ENCODE data around the gene PTPN6. TPM values are rescaled to one million over a fixed set of nuclear protein-coding genes. Genes with fewer than 3 reads are reported as not detected.

Gene PTPN6
- total and polyA plus RNA-seq, 2 donors from 2014 or later = 38.0 to 70.8 TPM

DNA sequence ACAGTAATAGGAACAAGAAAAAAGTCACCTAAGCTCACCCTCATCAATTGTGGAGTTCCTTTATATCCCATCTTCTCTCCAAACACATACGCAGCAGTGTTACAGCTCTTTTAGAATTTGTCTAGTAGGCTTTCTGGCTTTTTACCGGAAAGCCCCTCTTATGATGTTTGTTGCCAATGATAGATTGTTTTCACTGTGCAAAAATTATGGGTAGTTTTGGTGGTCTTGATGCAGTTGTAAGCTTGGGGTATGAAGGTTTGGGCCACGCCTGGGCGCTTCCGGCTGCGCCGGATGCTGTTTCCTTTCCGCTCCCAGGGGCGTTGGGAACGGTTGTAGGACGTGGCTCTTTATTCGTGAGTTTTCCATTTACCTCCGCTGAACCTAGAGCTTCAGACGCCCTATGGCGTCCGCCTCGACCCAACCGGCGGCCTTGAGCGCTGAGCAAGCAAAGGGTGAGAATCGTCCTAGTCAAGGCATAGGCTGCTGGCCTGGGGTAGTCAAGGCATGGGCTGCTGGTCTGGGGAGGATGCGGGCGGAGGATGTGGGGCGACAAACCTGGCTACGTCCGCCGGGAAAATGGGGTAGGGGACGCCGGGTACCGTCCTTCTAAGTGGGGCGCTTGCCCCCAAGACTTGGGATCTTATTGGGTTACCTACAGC lies 7.3 kb upstream of the PTPN6 start, which contains the start of the genes C12orf57 and RNU7-1:
Gene C12orf57 (plus strand): TSS at position 301 of the 659 bp plus-strand sequence. CDS start 100 bp downstream, at position 401.
Gene RNU7-1 (plus strand): TSS at position 95 of the 659 bp plus-strand sequence.
- TF ChIP-seq CTCF (IDR thresholded peaks at IDR 0.05; ENCODE audit: borderline replicate concordance, extremely low read depth, insufficient read depth) = no peak
- H3K36me3 ChIP-seq (ENCODE audit: control insufficient read depth in 2 of 3, insufficient read depth in 3 of 3, low read length in 3 of 3) = peaks cover 0 to 4% (median 3%) of the 10 kb centered on the region in 3 donors
- FAIRE-seq (no peak), DNase-seq (peak; percentile 88 to 97 (median 94))
- H3K4me3 ChIP-seq (ENCODE audit: low read length in 3 of 3) = peak within 1 kb of the TSS; percentile 84 to 89 (median 89)
- H3K9ac ChIP-seq (ENCODE audit: low read length in 3 of 3) = peak within 1 kb of the TSS; percentile 85 to 95 (median 93)
- intact Hi-C loops (cut with DNase I) = loop anchor here (10.0 kb wide), 1 partner anchor 151 kb away; the partner anchor contains the start of gene C1R
- peak within 1 kb of the TSS; percentile 96 to 97 for H3K27ac ChIP-seq (ENCODE audit: low read depth in 2 of 2, low read length in 2 of 2)
- no peaks in the 10 kb centered on the region for H3K27me3 ChIP-seq (ENCODE audit: control insufficient read depth, insufficient read depth, low read length)
- no peaks in the 10 kb centered on the region for H3K9me3 ChIP-seq (ENCODE audit: control insufficient read depth in 2 of 3, insufficient read depth in 1 of 3, low read length in 3 of 3)
- peaks cover 0 to 27% (median 21%) of the 10 kb centered on the region in 3 donors for H3K4me1 ChIP-seq (ENCODE audit: control insufficient read depth in 2 of 3, insufficient read depth in 2 of 3, low read depth in 1 of 3, low read length in 3 of 3)

DNA sequence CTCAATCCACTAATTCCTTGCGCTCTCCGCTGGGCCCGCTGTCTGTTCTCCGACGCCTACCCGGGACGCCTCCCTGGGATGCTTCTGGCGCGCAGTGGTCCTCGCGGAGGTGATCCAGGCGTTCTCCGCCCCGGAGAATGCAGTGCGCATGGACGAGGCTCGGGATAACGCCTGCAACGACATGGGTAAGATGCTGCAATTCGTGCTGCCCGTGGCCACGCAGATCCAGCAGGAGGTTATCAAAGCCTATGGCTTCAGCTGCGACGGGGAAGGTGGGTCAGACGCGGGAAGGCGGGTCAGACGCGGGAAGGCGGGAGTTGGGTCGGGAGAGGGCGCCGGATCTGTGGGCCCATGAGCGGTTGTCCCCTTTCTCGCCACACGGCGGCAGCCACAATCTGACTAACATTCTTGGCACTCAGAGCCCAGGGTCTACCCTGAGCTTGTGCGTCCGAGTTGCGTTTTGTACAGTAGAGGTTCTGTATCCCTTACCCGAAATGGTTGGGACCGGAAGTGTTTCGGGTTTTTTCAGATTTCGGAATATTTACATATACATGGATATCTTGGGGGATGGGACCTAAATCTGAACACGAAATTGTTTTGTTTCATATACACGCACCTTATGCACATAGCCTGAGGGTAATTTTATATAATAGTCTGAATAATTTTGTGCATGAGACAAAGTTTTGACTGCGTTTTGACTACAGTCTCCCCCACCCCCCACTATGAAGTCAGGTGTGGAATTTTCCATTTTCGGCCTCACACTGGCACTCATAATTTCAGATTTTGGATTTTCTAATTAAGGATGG lies 6.6 kb upstream of the PTPN6 start:
- H3K4me3 ChIP-seq (ENCODE audit: low read length in 3 of 3) = peak overlapping the region; percentile 84 to 89 (median 89)
- H3K27me3 ChIP-seq (ENCODE audit: control insufficient read depth, insufficient read depth, low read length) = no peaks in the 10 kb centered on the region
- DNase-seq = peak; percentile 95 to 98 (median 96)
- peaks cover 0 to 25% (median 23%) of the 10 kb centered on the region in 3 donors for H3K4me1 ChIP-seq (ENCODE audit: control insufficient read depth in 2 of 3, insufficient read depth in 2 of 3, low read depth in 1 of 3, low read length in 3 of 3)
- H3K9ac ChIP-seq (ENCODE audit: low read length in 3 of 3) = peak overlapping the region; percentile 85 to 95 (median 93)
- no peaks in the 10 kb centered on the region for H3K9me3 ChIP-seq (ENCODE audit: control insufficient read depth in 2 of 3, insufficient read depth in 1 of 3, low read length in 3 of 3)
- no peak for FAIRE-seq
- intact Hi-C loops (cut with DNase I) = loop anchor here (10.0 kb wide), 1 partner anchor 150 kb away; the partner anchor contains the start of gene C1R
- peaks cover 0 to 4% (median 3%) of the 10 kb centered on the region in 3 donors for H3K36me3 ChIP-seq (ENCODE audit: control insufficient read depth in 2 of 3, insufficient read depth in 3 of 3, low read length in 3 of 3)
- peak; percentile 96 for TF ChIP-seq CTCF (IDR thresholded peaks at IDR 0.05; ENCODE audit: borderline replicate concordance, extremely low read depth, insufficient read depth)
- H3K27ac ChIP-seq (ENCODE audit: low read depth in 2 of 2, low read length in 2 of 2) = peak overlapping the region; percentile 96 to 97

DNA sequence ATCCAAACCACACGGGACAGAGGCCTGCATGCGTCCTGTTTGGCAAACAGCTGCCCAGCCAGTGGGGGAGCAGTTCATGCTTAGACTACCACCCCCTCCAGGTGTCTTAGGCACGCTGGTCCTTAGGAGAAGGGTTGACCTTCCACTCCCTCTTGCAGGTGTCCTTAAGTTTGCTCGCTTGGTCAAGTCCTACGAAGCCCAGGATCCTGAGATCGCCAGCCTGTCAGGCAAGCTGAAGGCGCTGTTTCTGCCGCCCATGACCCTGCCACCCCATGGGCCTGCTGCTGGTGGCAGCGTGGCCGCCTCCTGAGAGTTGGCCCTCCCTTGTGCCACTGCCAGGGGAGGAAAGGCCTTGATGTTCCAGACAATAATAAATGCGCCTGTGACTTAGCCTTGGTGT lies 5.5 kb upstream of the PTPN6 start:
- peaks cover 0 to 25% (median 23%) of the 10 kb centered on the region in 3 donors for H3K4me1 ChIP-seq (ENCODE audit: control insufficient read depth in 2 of 3, insufficient read depth in 2 of 3, low read depth in 1 of 3, low read length in 3 of 3)
- H3K4me3 ChIP-seq (ENCODE audit: low read length in 3 of 3) = peak overlapping the region in 2 of 3 donors; percentile 30 to 89
- H3K9ac ChIP-seq (ENCODE audit: low read length in 3 of 3) = peak overlapping the region in 2 of 3 donors; percentile 4 to 93
- H3K27me3 ChIP-seq (ENCODE audit: control insufficient read depth, insufficient read depth, low read length) = no peaks in the 10 kb centered on the region
- FAIRE-seq (no peak), DNase-seq (peak in 1 of 5 donors; percentile 75)
- no peak for TF ChIP-seq CTCF (IDR thresholded peaks at IDR 0.05; ENCODE audit: borderline replicate concordance, extremely low read depth, insufficient read depth)
- H3K27ac ChIP-seq (ENCODE audit: low read depth in 2 of 2, low read length in 2 of 2) = peak overlapping the region; percentile 63 to 83
- intact Hi-C loops (cut with DNase I) = loop anchor here (10.0 kb wide), 1 partner anchor 149 kb away; the partner anchor contains the start of gene C1R
- H3K36me3 ChIP-seq (ENCODE audit: control insufficient read depth in 2 of 3, insufficient read depth in 3 of 3, low read length in 3 of 3) = peaks cover 0 to 4% (median 3%) of the 10 kb centered on the region in 3 donors
- no peaks in the 10 kb centered on the region for H3K9me3 ChIP-seq (ENCODE audit: control insufficient read depth in 2 of 3, insufficient read depth in 1 of 3, low read length in 3 of 3)

Measured in kidney (tissue), 14 donors.